DOHH2 (cell line): ENCODE data around the gene TMEM174.
"Not testable (repeated sequence)": the region's sequence is repeated elsewhere in the genome, so short reads cannot be mapped to it uniquely, and the experiment has no call there.

ENCODE experiments used
- H3F3A ChIP-seq: fragments of 200-600 bp; sonication (generic), shearing (Covaris generic); 2 replicates; pipeline ENCODE4 v1.6.0; 2016; ENCODE audit warnings: antibody characterized with exemption, mild to moderate bottlenecking; ENCODE audit not compliant: control insufficient read depth, insufficient read depth
- H3K27ac ChIP-seq: fragments of 200-600 bp; sonication (generic); 2 replicates; pipeline ENCODE4 v1.5.1; 2014; ENCODE audit warnings: low read depth, mild to moderate bottlenecking, low read length, moderate library complexity
- H3K27me3 ChIP-seq: fragments of 200-600 bp; sonication (generic); 2 replicates; pipeline ENCODE4 v1.6.1; 2014; ENCODE audit warnings: mild to moderate bottlenecking, low read length, mixed read lengths; ENCODE audit not compliant: control insufficient read depth
- H3K36me3 ChIP-seq: fragments of 200-600 bp; sonication (generic); 2 replicates; pipeline ENCODE4 v1.6.1; 2014; ENCODE audit warnings: mild to moderate bottlenecking, low read length, moderate library complexity, mixed read lengths; ENCODE audit not compliant: control insufficient read depth
- H3K4me1 ChIP-seq: fragments of 200-600 bp; sonication (generic); 2 replicates; pipeline ENCODE4 v1.6.1; 2014; ENCODE audit warnings: mild to moderate bottlenecking, low read length, mixed read lengths; ENCODE audit not compliant: control insufficient read depth
- H3K4me2 ChIP-seq: fragments of 200-600 bp; sonication (generic); 2 replicates; pipeline ENCODE4 v1.6.0; 2014; ENCODE audit warnings: mild to moderate bottlenecking, low read length, moderate library complexity
- H3K4me3 ChIP-seq: fragments of 200-600 bp; sonication (generic); 2 replicates; pipeline ENCODE4 v1.5.1; 2014; ENCODE audit warnings: mild to moderate bottlenecking, low read length, mixed read lengths
- H3K79me2 ChIP-seq: fragments of 200-600 bp; sonication (generic); 2 replicates; pipeline ENCODE4 v1.6.1; 2014; ENCODE audit warnings: mild to moderate bottlenecking, low read length, mixed read lengths; ENCODE audit not compliant: control insufficient read depth
- H3K9me2 ChIP-seq: fragments of 200-600 bp; sonication (generic); replicated peaks from 2 replicates; pipeline ENCODE4 v1.6.1; 2014; ENCODE audit warnings: mild to moderate bottlenecking, low read length, mixed read lengths; ENCODE audit not compliant: control insufficient read depth
- H3K9me3 ChIP-seq: fragments of 200-600 bp; sonication (generic); 2 replicates; pipeline ENCODE4 v1.6.1; 2014; ENCODE audit warnings: antibody characterized with exemption, low read length, mixed read lengths; ENCODE audit not compliant: control insufficient read depth, insufficient read depth
- H4K20me1 ChIP-seq: fragments of 200-600 bp; sonication (generic); 2 replicates; pipeline ENCODE4 v1.6.0; 2014; ENCODE audit warnings: low read depth, mild to moderate bottlenecking, antibody characterized with exemption, low read length, moderate library complexity; ENCODE audit not compliant: control insufficient read depth, insufficient read depth
- EZH2phosphoT487 ChIP-seq: fragments of 200-600 bp; sonication (generic); IDR thresholded peaks from 2 replicates; pipeline ENCODE4 v1.6.1; 2017; ENCODE audit warnings: borderline replicate concordance, mild to moderate bottlenecking, antibody characterized with exemption, low read length, moderate library complexity, mixed read lengths
- TF ChIP-seq, protein P1 (sequence below): fragments of 200-600 bp; sonication (generic); IDR thresholded peaks from one replicate; pipeline ENCODE4 v1.5.1; 2014; ENCODE audit warnings: antibody characterized with exemption, mild to moderate bottlenecking, low read depth, low read length; ENCODE audit not compliant: poor library complexity, severe bottlenecking

The TMEM174 gene

DNA sequence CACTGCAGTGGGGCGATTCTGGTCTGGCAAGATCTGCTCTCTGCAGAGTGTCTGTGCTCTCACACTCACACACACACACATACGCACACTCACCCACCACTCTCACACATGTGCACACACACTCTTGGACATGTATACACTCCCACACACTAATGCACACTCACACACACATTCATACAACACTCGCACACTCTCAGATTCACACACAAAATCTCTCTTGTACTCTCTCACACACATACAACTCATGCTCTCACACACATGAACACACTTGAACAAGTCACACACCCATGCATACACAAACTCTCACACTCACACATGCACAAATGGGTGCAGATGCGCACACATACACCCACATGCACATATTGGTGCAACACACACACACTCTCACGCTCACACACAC, 31.7 kb downstream of the TMEM174 start:
- Histone ChIP-seq H3K36me3 (no peaks in the 10 kb centered on the region), H3F3A (no peaks in the 10 kb centered on the region), H3K27me3 (no peaks in the 10 kb centered on the region), H3K79me2 (no peaks in the 10 kb centered on the region), H3K27ac (no peak overlapping the region), H3K9me2 (no peaks in the 10 kb centered on the region), H4K20me1 (no peaks in the 10 kb centered on the region), H3K4me1 (peaks cover 17% of the 10 kb centered on the region), H3K4me2 (no peak overlapping the region), H3K9me3 (no peaks in the 10 kb centered on the region), H3K4me3 (no peak overlapping the region)
- TF ChIP-seq, protein P1, sequence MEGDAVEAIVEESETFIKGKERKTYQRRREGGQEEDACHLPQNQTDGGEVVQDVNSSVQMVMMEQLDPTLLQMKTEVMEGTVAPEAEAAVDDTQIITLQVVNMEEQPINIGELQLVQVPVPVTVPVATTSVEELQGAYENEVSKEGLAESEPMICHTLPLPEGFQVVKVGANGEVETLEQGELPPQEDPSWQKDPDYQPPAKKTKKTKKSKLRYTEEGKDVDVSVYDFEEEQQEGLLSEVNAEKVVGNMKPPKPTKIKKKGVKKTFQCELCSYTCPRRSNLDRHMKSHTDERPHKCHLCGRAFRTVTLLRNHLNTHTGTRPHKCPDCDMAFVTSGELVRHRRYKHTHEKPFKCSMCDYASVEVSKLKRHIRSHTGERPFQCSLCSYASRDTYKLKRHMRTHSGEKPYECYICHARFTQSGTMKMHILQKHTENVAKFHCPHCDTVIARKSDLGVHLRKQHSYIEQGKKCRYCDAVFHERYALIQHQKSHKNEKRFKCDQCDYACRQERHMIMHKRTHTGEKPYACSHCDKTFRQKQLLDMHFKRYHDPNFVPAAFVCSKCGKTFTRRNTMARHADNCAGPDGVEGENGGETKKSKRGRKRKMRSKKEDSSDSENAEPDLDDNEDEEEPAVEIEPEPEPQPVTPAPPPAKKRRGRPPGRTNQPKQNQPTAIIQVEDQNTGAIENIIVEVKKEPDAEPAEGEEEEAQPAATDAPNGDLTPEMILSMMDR: no peak
- TF ChIP-seq EZH2phosphoT487: no peak

DNA sequence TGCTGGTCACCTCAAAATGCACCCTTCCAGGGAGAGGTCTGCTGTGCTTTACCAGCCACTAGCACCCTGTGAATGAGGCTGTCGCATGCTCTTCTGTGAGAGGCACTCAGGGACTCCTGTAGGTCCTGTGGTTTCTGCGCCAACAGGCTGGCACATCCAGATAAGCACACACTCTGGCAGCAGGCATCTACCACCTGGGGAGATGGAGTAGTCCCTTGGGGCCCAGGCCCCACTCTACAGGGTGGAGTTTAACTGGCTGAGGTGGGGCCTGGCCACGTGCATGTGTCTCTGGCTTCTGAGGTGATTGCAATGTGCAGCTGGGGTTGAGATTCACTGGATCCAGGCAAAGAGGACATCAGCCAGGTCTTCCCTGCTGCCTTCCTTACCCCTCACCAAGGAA, 32.3 kb downstream of the TMEM174 start:
- no peak overlapping the region for H3K4me2 ChIP-seq
- no peaks in the 10 kb centered on the region for H3K9me3 ChIP-seq
- H3K4me3 ChIP-seq: no peak overlapping the region
- H3K9me2 ChIP-seq: no peaks in the 10 kb centered on the region
- H3K4me1 ChIP-seq: peaks cover 13% of the 10 kb centered on the region
- no peaks in the 10 kb centered on the region for H3K27me3 ChIP-seq
- no peaks in the 10 kb centered on the region for H3K36me3 ChIP-seq
- H3K27ac ChIP-seq: no peak overlapping the region
- TF ChIP-seq, protein P1: no peak
- TF ChIP-seq EZH2phosphoT487: no peak
- H3K79me2 ChIP-seq: no peaks in the 10 kb centered on the region
- H4K20me1 ChIP-seq: no peaks in the 10 kb centered on the region
- no peaks in the 10 kb centered on the region for H3F3A ChIP-seq

DNA sequence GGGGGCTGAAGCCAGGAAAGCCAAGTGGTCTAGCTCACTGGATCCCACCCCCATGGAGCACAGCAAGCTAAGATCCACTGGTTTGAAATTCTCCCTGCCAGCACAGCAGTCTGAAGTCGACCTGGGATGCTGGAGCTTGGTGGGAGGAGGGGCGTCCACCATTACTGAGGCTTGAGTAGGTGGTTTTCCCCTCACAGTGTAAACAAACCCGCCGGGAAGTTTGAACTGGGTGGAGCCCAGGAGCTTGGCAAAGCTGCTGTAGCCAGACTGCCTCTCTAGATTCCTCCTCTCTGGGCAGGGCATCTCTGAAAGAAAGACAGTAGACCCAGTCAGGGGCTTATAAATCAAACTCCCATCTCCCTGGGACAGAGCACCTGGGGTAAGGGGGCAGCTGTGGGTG, 34.2 kb downstream of the TMEM174 start:
- H3K36me3 ChIP-seq, H3K4me1 ChIP-seq, H3K4me3 ChIP-seq, H3K9me3 ChIP-seq, H3K4me2 ChIP-seq, H3F3A ChIP-seq, H3K9me2 ChIP-seq, H3K79me2 ChIP-seq, H3K27me3 ChIP-seq, H3K27ac ChIP-seq, H4K20me1 ChIP-seq: not testable (repeated sequence)

DNA sequence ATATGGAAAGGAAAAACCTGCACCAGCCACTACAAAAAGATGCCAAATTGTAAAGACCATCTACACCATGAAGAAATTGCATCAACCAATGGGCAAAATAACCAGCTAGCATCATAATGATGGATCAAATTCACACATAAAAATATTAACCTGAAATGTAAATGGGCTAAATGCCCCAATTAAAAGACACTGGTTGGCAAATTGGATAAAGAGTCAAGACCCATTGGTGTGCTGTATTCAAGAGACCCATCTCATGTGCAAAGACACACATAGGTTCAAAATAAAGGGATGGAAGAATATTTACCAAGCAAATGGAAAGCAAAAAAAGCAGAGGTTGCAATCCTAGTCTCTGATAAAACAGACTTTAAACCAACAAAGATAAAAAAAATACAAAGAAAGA, 36.1 kb downstream of the TMEM174 start:
- not testable (repeated sequence) for H3K4me3 ChIP-seq, H3K36me3 ChIP-seq, H3K9me2 ChIP-seq, H3K79me2 ChIP-seq, H3K27me3 ChIP-seq, H3K4me1 ChIP-seq, H3K27ac ChIP-seq, H4K20me1 ChIP-seq, H3K4me2 ChIP-seq, H3F3A ChIP-seq, H3K9me3 ChIP-seq

DNA sequence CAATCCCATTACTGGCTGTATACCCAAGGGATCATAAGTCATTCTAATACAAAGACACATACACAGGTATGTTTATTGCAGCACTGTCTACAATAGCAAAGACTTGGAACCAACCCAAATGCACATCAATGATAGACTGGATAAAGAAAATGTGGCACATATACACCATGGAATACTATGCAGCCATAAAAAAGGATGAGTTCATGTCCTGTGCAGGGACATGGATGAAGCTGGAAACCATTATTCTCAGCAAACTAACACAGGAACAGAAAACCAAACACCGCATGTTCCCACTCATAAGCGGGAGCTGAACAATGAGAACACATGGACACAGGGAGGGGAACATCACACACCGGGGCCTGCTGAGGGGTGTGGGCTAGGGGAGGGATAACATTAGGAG, 39.7 kb downstream of the TMEM174 start:
- not testable (repeated sequence) for H3K4me1 ChIP-seq, H3F3A ChIP-seq, H3K4me2 ChIP-seq, H3K79me2 ChIP-seq, H3K9me3 ChIP-seq, H3K27ac ChIP-seq, H4K20me1 ChIP-seq, H3K36me3 ChIP-seq, H3K9me2 ChIP-seq, H3K4me3 ChIP-seq
- peaks cover 23% of the 10 kb centered on the region for H3K27me3 ChIP-seq
